Psoas muscle (tissue), 8 donors: Measurements from ENCODE around the gene HABP4. TPM values are rescaled to one million over a fixed set of nuclear protein-coding genes. Genes with fewer than 3 reads are reported as not detected.

ENCODE experiments used
- ATAC-seq, 4 donors: fragments of 200-7000 bp; cut with Tn5 transposase; one replicate each; pipeline ENCODE4 v1.9.1; 2020; ENCODE audit warnings: moderate library complexity in 3 of 4, mild to moderate bottlenecking in 2 of 4
- DNase-seq, 2 donors: peaks; one replicate each; pipeline ENCODE4 v3.0.0-alpha.2; 2020
- H3K27ac ChIP-seq: fragments of 200-600 bp; one replicate; pipeline ENCODE4 v1.8.0; 2022
- H3K27me3 ChIP-seq, 3 donors: fragments of 200-600 bp in 1 of 3; one replicate each; pipeline versions ENCODE4 v1.6.1 to v1.8.0; 2013 to 2022; ENCODE audit warnings: low read length in 2 of 3, mild to moderate bottlenecking in 2 of 3, moderate library complexity in 1 of 3; ENCODE audit not compliant: insufficient read depth in 3 of 3
- H3K36me3 ChIP-seq, 2 donors: fragments of 200-600 bp in 1 of 2; one replicate each; pipeline versions ENCODE4 v1.6.1 to v1.8.0; 2013 to 2022; ENCODE audit warnings: low read depth in 1 of 2, mild to moderate bottlenecking in 1 of 2, moderate library complexity in 1 of 2; ENCODE audit not compliant: insufficient read depth in 1 of 2
- H3K4me1 ChIP-seq: fragments of 200-600 bp; one replicate; pipeline ENCODE4 v1.8.0; 2022
- H3K4me3 ChIP-seq: fragments of 200-600 bp; one replicate; pipeline ENCODE4 v1.8.0; 2022; ENCODE audit warnings: mild to moderate bottlenecking
- H3K9me3 ChIP-seq: fragments of 200-600 bp; one replicate; pipeline ENCODE4 v1.8.0; 2022
- WGBS, 3 donors: extraction: QIAGEN DNeasy Blood & Tissue Kit; methylation state at CpG; one replicate each; pipeline versions ENCODE4 v1.1.6 to v1.1.7; 2013; 5-methylcytosine and 5-hydroxymethylcytosine counted together
- intact Hi-C, 2 donors: fragments of 100-400 bp; cut with DNase I; formaldehyde crosslinking; loops; one replicate each; pipeline versions ENCODE4 v1.11.0 to v1.14.2; 2022
- polyA plus RNA-seq, 3 donors: library from polyadenylated mRNA; stranded (reverse); fragments of 200-250 nt; gene quantifications; one replicate each; pipeline ENCODE4 v1.2.3, GENCODE V29; 2013
- total RNA-seq, 4 donors: library from RNA; stranded (reverse); fragmentation: NEBNext Ultra II Directional in 2 of 4; extraction: Animal tissue kit (Norgen Biotek cat#: 25700) in 2 of 4; gene quantifications; one replicate each; pipeline versions ENCODE4 v1.2.1 to v1.2.4, GENCODE V29; 2021 to 2023
- TF ChIP-seq, protein P1 (sequence below): fragments of 200-600 bp; IDR thresholded peaks from one replicate; pipeline ENCODE4 v1.8.0; 2022; ENCODE audit warnings: antibody characterized with exemption
- donor health status: healthy with polysubstance abuse.
- donor health status: DM: no; HTN: no; CAD: no; lungs with moderate emphysema.
- donor health status: Bipolar disorder and iron deficiency.
- donor health status: healthy.
- donor health status: DM: yes; HTN: yes; CAD: no.
- donor health status: DM: no; HTN: no; CAD: no.
- donor health status: DM: no; HTN: no; CAD: no.
- donor health status: DM: yes; HTN: yes; CAD: no.

HABP4 gene
- total and polyA plus RNA-seq, 7 donors: 6.4 to 14.4 (median 9.3) TPM

DNA sequence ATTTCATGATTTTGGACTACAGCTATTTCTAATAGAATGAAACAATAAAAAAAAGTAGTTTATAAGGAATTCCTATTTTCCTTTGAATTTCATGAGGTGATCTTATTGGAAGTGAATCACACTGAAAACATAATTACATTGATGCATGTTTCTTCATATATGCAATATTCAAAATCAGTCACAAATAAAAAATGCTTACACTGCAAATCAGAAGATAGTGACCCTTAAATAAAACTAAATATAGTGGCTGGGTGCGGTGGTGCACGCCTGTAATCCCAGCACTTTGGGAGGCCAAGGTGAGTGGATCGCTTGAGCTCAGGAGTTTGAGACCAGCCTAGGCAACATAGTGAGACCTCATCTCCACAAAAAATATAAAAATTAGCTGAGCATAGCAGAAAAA is 90.1 kb downstream of the HABP4 start:
- H3K27me3 ChIP-seq: no peaks in the 10 kb centered on the region
- no peaks in the 10 kb centered on the region for H3K36me3 ChIP-seq
- intact Hi-C loops: no loop called here
- TF ChIP-seq, protein P1, sequence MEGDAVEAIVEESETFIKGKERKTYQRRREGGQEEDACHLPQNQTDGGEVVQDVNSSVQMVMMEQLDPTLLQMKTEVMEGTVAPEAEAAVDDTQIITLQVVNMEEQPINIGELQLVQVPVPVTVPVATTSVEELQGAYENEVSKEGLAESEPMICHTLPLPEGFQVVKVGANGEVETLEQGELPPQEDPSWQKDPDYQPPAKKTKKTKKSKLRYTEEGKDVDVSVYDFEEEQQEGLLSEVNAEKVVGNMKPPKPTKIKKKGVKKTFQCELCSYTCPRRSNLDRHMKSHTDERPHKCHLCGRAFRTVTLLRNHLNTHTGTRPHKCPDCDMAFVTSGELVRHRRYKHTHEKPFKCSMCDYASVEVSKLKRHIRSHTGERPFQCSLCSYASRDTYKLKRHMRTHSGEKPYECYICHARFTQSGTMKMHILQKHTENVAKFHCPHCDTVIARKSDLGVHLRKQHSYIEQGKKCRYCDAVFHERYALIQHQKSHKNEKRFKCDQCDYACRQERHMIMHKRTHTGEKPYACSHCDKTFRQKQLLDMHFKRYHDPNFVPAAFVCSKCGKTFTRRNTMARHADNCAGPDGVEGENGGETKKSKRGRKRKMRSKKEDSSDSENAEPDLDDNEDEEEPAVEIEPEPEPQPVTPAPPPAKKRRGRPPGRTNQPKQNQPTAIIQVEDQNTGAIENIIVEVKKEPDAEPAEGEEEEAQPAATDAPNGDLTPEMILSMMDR: no peak
- no peaks in the 10 kb centered on the region for H3K4me1 ChIP-seq
- ATAC-seq (no peak), DNase-seq (no peak)
- WGBS, 3 donors: 99 to 100% (median 99%) methylated on average over 3 of the region's 3 CpGs
- no peaks in the 10 kb centered on the region for H3K9me3 ChIP-seq
- no peak overlapping the region for H3K4me3 ChIP-seq
- H3K27ac ChIP-seq: no peak overlapping the region

Other genes with a start within 250 kb of the HABP4 start
- gene HSD17B3, start 148.0 kb upstream of the HABP4 start, total RNA-seq: 1 to 10 TPM in 1 of 4 donors, under 1 TPM in 1, not detected in 2; 0.34 to 1.1 TPM
- under 1 TPM in 2 of 3 donors, not detected in 1; 0.16 to 0.26 TPM for gene HSD17B3, start 148.0 kb upstream of the HABP4 start, polyA plus RNA-seq
- gene SLC35D2, start 66.5 kb upstream of the HABP4 start, total RNA-seq: 1 to 10 TPM; 2.1 to 5.9 (median 3.1) TPM
- 1 to 10 TPM; 2.0 to 5.3 (median 2.3) TPM for gene SLC35D2, start 66.5 kb upstream of the HABP4 start, polyA plus RNA-seq
- 1 to 10 TPM in 2 of 4 donors, under 1 TPM in 2; 0.69 to 1.9 (median 1.2) TPM for gene ZNF367, start 31.8 kb upstream of the HABP4 start, total RNA-seq
- gene ZNF367, start 31.8 kb upstream of the HABP4 start, polyA plus RNA-seq: 1 to 10 TPM; 1.0 to 3.3 (median 1.7) TPM
- gene CDC14B, start 169.7 kb downstream of the HABP4 start, total RNA-seq: 10 to 100 TPM in 1 of 4 donors, 1 to 10 TPM in 3; 2.1 to 10.7 (median 6.1) TPM
- gene CDC14B, start 169.7 kb downstream of the HABP4 start, polyA plus RNA-seq: 1 to 10 TPM in 2 of 3 donors, under 1 TPM in 1; 0.87 to 2.6 (median 2.5) TPM
- 10 to 100 TPM; 13.8 to 31.3 (median 23.5) TPM for gene PRXL2C, start 205.1 kb downstream of the HABP4 start, total RNA-seq
- 10 to 100 TPM in 2 of 3 donors, 1 to 10 TPM in 1; 6.2 to 16.9 (median 14.7) TPM for gene PRXL2C, start 205.1 kb downstream of the HABP4 start, polyA plus RNA-seq